ENCODE results near the gene IL1RL2.
A peak's percentile ranks its signal among the peaks of the same experiment; 100 is the strongest.

IL1RL2 gene

DNA sequence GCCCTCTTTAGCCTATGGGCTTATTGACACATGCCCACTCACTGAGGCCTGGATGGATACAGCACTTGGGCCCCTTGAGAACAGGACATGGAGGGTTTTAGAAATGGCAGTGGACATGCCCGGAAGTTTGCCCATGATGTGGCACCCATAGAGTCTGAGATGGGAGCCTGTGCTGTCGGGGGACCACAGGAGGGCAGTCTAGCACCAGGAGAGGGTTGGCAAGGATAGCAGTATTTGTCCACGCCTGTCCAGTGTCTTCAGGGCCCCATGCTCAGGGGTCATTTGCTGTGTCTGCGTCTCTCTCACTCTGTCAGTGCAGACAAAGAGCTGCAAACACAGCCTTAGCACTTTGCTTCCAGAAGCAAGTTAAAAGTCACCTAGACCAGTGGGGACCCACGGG, 48.7 kb downstream of the IL1RL2 start:
- Histone ChIP-seq H3K9me3 (ENCODE audit: low read depth, low read length) (no peaks in the 10 kb centered on the region), H3K4me3 (no peak overlapping the region), H3K27ac (no peak overlapping the region), H3K9ac (ENCODE audit: insufficient read length) (no peak overlapping the region), H3K36me3 (ENCODE audit: insufficient read depth, low read length) (no peaks in the 10 kb centered on the region)
- no peak for DNase-seq (ENCODE audit: low read depth, low spot score)
- no peak for TF ChIP-seq FOXP2 (optimal IDR thresholded peaks at IDR 0.05; ENCODE audit: control extremely low read depth, extremely low read length, insufficient read depth)
- no peak for TF ChIP-seq EZH2 (IDR thresholded peaks at IDR 0.05)
- TF ChIP-seq POLR2AphosphoS5 (IDR thresholded peaks at IDR 0.05; ENCODE audit: borderline replicate concordance, low read depth, low read length), result no peak

DNA sequence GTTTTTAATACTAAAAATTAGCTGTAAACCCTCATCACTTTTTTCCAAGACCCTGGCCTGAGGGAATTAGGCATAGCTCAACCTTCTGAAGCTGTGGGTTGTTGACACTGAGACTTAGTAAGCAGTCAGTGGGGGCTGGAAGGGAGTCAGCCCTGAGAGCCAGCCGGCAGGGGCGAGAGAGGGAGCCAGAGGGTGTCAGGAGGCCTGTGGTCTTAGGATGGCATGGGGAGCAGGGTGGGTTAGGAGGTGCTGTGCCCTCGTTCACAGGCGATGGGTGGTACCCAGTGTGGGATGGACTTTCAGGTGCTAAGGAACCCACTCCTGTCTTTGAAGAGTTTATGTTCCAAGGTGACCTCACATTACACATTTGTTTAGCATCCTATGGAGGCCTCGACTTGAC, 49.3 kb downstream of the IL1RL2 start:
- H3K36me3 ChIP-seq (ENCODE audit: insufficient read depth, low read length), result no peaks in the 10 kb centered on the region
- H3K27ac ChIP-seq, result no peak overlapping the region
- H3K4me3 ChIP-seq, result no peak overlapping the region
- no peaks in the 10 kb centered on the region for H3K9me3 ChIP-seq (ENCODE audit: low read depth, low read length)
- TF ChIP-seq EZH2 (IDR thresholded peaks at IDR 0.05), result no peak
- TF ChIP-seq FOXP2 (optimal IDR thresholded peaks at IDR 0.05; ENCODE audit: control extremely low read depth, extremely low read length, insufficient read depth), result no peak
- TF ChIP-seq POLR2AphosphoS5 (IDR thresholded peaks at IDR 0.05; ENCODE audit: borderline replicate concordance, low read depth, low read length), result no peak
- no peak overlapping the region for H3K9ac ChIP-seq (ENCODE audit: insufficient read length)
- no peak for DNase-seq (ENCODE audit: low read depth, low spot score)

GRCh38 chr2:102237176-102237575, 50.4 kb downstream of the IL1RL2 start:
- no peaks in the 10 kb centered on the region for H3K9me3 ChIP-seq (ENCODE audit: low read depth, low read length)
- H3K4me3 ChIP-seq, result no peak overlapping the region
- no peak for DNase-seq (ENCODE audit: low read depth, low spot score)
- H3K9ac ChIP-seq (ENCODE audit: insufficient read length), result no peak overlapping the region
- no peak overlapping the region for H3K27ac ChIP-seq
- no peaks in the 10 kb centered on the region for H3K36me3 ChIP-seq (ENCODE audit: insufficient read depth, low read length)
- no peak for TF ChIP-seq EZH2 (IDR thresholded peaks at IDR 0.05)
- no peak for TF ChIP-seq FOXP2 (optimal IDR thresholded peaks at IDR 0.05; ENCODE audit: control extremely low read depth, extremely low read length, insufficient read depth)
- TF ChIP-seq POLR2AphosphoS5 (IDR thresholded peaks at IDR 0.05; ENCODE audit: borderline replicate concordance, low read depth, low read length), result no peak

DNA sequence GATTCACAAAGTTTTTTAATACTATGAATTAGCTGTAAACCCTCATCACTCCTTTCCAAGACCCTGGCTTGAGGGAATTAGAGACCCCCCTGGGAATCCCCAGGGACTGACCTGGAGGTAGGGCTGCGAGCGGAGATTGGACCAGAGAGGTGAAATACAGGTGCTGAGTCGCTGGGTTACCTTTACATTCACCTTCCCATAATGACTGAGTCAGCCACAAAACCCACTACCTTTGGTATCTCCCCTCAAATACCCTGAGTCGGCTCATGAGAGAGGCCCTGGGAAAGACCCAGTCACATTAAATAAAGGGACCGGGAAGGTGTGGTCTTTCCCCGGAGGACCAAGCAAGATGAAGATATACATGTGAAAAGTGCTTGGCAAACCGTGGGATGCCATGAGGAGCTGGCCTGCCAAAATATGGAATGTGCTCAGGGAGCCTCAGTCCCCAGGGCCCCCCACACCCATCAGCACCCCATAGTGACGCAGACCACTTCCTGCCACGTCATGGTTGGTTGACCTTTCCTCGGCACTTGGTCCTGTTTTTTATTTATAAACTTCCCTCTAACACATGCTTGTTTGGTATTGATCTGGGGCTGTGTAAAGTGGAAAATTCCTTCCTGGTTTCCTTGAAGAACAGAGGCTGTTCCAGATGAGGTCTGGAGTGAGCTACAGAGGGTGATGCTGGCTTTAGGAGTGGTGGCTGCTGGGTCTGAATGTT, 51.4 kb downstream of the IL1RL2 start:
- TF ChIP-seq FOXP2 (optimal IDR thresholded peaks at IDR 0.05; ENCODE audit: control extremely low read depth, extremely low read length, insufficient read depth), result no peak
- TF ChIP-seq EZH2 (IDR thresholded peaks at IDR 0.05), result no peak
- TF ChIP-seq POLR2AphosphoS5 (IDR thresholded peaks at IDR 0.05; ENCODE audit: borderline replicate concordance, low read depth, low read length), result no peak
- Histone ChIP-seq H3K27ac (no peak overlapping the region), H3K9ac (ENCODE audit: insufficient read length) (no peak overlapping the region), H3K9me3 (ENCODE audit: low read depth, low read length) (no peaks in the 10 kb centered on the region), H3K36me3 (ENCODE audit: insufficient read depth, low read length) (no peaks in the 10 kb centered on the region), H3K4me3 (no peak overlapping the region)
- no peak for DNase-seq (ENCODE audit: low read depth, low spot score)

- Histone ChIP-seq H3K9me3 (ENCODE audit: low read depth, low read length) (no peaks in the 10 kb centered on the region), H3K36me3 (ENCODE audit: insufficient read depth, low read length) (no peaks in the 10 kb centered on the region), H3K4me3 (no peak overlapping the region), H3K9ac (ENCODE audit: insufficient read length) (no peak overlapping the region), H3K27ac (no peak overlapping the region)
- no peak for DNase-seq (ENCODE audit: low read depth, low spot score)
- TF ChIP-seq EZH2 (IDR thresholded peaks at IDR 0.05) (no peak), FOXP2 (optimal IDR thresholded peaks at IDR 0.05; ENCODE audit: control extremely low read depth, extremely low read length, insufficient read depth) (no peak), POLR2AphosphoS5 (IDR thresholded peaks at IDR 0.05; ENCODE audit: borderline replicate concordance, low read depth, low read length) (no peak)
Observed at GRCh38 chr2:102238778-102239177, 52.0 kb downstream of the IL1RL2 start.

- no peak overlapping the region for H3K4me3 ChIP-seq
- H3K9me3 ChIP-seq (ENCODE audit: low read depth, low read length), result no peaks in the 10 kb centered on the region
- no peak overlapping the region for H3K9ac ChIP-seq (ENCODE audit: insufficient read length)
- H3K36me3 ChIP-seq (ENCODE audit: insufficient read depth, low read length), result no peaks in the 10 kb centered on the region
- DNase-seq (ENCODE audit: low read depth, low spot score), result no peak
- no peak overlapping the region for H3K27ac ChIP-seq
- TF ChIP-seq FOXP2 (optimal IDR thresholded peaks at IDR 0.05; ENCODE audit: control extremely low read depth, extremely low read length, insufficient read depth), result no peak
- no peak for TF ChIP-seq EZH2 (IDR thresholded peaks at IDR 0.05)
- no peak for TF ChIP-seq POLR2AphosphoS5 (IDR thresholded peaks at IDR 0.05; ENCODE audit: borderline replicate concordance, low read depth, low read length)
Observed at GRCh38 chr2:102239344-102239743, 52.5 kb downstream of the IL1RL2 start.

DNA sequence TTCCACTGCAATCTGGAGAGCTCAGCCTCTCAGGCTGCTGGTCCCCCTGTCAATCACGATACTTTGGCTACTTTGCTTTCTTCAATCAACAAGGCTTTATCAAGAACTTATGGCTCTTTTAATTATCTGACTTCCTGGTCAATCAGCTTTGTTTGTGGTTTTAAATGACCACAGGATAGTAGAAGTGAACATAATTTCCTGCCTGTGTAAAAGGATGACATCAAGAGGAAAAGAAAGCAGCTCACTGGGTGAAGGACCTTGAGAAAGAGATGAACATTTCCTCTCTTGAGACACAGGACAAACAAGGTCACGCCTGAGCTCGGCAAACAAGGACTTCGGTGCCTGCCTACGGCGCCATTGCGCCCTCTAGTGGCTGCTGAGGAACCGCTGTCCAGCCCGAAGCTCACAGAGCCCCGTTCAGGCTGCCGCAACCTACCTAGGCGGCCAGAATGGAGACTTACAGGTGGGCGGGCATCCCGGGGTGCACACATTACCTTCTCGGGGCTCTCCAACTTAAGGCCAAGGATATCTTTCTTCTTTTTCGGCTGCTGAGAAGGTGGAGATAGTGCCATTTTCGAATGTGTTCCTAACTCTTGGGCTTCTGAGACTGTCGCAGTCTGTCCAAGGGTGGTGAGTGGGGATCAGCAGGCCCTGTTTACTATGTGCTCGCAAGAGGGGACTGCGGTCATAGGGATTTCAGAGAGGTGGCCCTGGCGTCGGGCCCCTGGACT, 54.0 kb downstream of the IL1RL2 start:
- Histone ChIP-seq H3K9ac (ENCODE audit: insufficient read length) (no peak overlapping the region), H3K36me3 (ENCODE audit: insufficient read depth, low read length) (no peaks in the 10 kb centered on the region), H3K27ac (no peak overlapping the region), H3K4me3 (no peak overlapping the region), H3K9me3 (ENCODE audit: low read depth, low read length) (no peaks in the 10 kb centered on the region)
- peak; percentile 12 for DNase-seq (ENCODE audit: low read depth, low spot score)
- TF ChIP-seq POLR2AphosphoS5 (IDR thresholded peaks at IDR 0.05; ENCODE audit: borderline replicate concordance, low read depth, low read length) (no peak), EZH2 (IDR thresholded peaks at IDR 0.05) (no peak), FOXP2 (optimal IDR thresholded peaks at IDR 0.05; ENCODE audit: control extremely low read depth, extremely low read length, insufficient read depth) (no peak)

- Histone ChIP-seq H3K9me3 (ENCODE audit: low read depth, low read length) (no peaks in the 10 kb centered on the region), H3K9ac (ENCODE audit: insufficient read length) (no peak overlapping the region), H3K4me3 (no peak overlapping the region), H3K27ac (no peak overlapping the region), H3K36me3 (ENCODE audit: insufficient read depth, low read length) (no peaks in the 10 kb centered on the region)
- no peak for DNase-seq (ENCODE audit: low read depth, low spot score)
- TF ChIP-seq POLR2AphosphoS5 (IDR thresholded peaks at IDR 0.05; ENCODE audit: borderline replicate concordance, low read depth, low read length) (no peak), FOXP2 (optimal IDR thresholded peaks at IDR 0.05; ENCODE audit: control extremely low read depth, extremely low read length, insufficient read depth) (no peak), EZH2 (IDR thresholded peaks at IDR 0.05) (no peak)
Observed at GRCh38 chr2:102241616-102242305, 54.9 kb downstream of the IL1RL2 start.
